SIG-M5 treated with dmso at 0.1 percent for 504 hours (cell line): Measurements from ENCODE around the gene NCOA1.
"Not testable (repeated sequence)": the region's sequence is repeated elsewhere in the genome, so short reads cannot be mapped to it uniquely, and the experiment has no call there.

Source experiments
- DNase-seq: peaks from one replicate; lab custom pipeline; 2025; ENCODE audit not compliant: unreplicated experiment; lab: John Stamatoyannopoulos, UW

The NCOA1 gene

GRCh38 chr2:24505534-24506275 lies 14.7 kb downstream of the NCOA1 start:
- no peak for DNase-seq

GRCh38 chr2:24507549-24507948 lies 16.5 kb downstream of the NCOA1 start:
- no peak for DNase-seq

- peak; percentile 22 for DNase-seq
Measured at GRCh38 chr2:24508878-24509277, 17.8 kb downstream of the NCOA1 start.

- DNase-seq: no peak
Measured at GRCh38 chr2:24509425-24509824, 18.4 kb downstream of the NCOA1 start.

- DNase-seq: no peak
Measured at GRCh38 chr2:24509840-24510239, 18.8 kb downstream of the NCOA1 start.

- no peak for DNase-seq
Measured at GRCh38 chr2:24510771-24511170, 19.7 kb downstream of the NCOA1 start.

GRCh38 chr2:24511198-24511597 lies 20.1 kb downstream of the NCOA1 start:
- no peak for DNase-seq

- DNase-seq: no peak
Measured at GRCh38 chr2:24511894-24512293, 20.8 kb downstream of the NCOA1 start.

GRCh38 chr2:24512404-24512803 lies 21.4 kb downstream of the NCOA1 start:
- no peak for DNase-seq

GRCh38 chr2:24512831-24513230 lies 21.8 kb downstream of the NCOA1 start:
- DNase-seq: no peak

- DNase-seq: no peak
Measured at GRCh38 chr2:24513281-24514071, 22.4 kb downstream of the NCOA1 start.

- DNase-seq: no peak
Measured at GRCh38 chr2:24514820-24515219, 23.8 kb downstream of the NCOA1 start.

- no peak for DNase-seq
Measured at GRCh38 chr2:24515335-24515734, 24.3 kb downstream of the NCOA1 start.

- DNase-seq: no peak
Measured at GRCh38 chr2:24515831-24516230, 24.8 kb downstream of the NCOA1 start.

- DNase-seq: no peak
Measured at GRCh38 chr2:24517247-24517646, 26.2 kb downstream of the NCOA1 start.

- DNase-seq: no peak
Measured at GRCh38 chr2:24520175-24520574, 29.1 kb downstream of the NCOA1 start.

- no peak for DNase-seq
Measured at GRCh38 chr2:24521162-24521857, 30.3 kb downstream of the NCOA1 start.

GRCh38 chr2:24521975-24522639 lies 31.1 kb downstream of the NCOA1 start:
- DNase-seq: no peak

GRCh38 chr2:24527536-24527935 lies 36.5 kb downstream of the NCOA1 start:
- no peak for DNase-seq

GRCh38 chr2:24530796-24531195 lies 39.7 kb downstream of the NCOA1 start:
- no peak for DNase-seq

- DNase-seq: not testable (repeated sequence)
Measured at GRCh38 chr2:24531610-24532009, 40.6 kb downstream of the NCOA1 start.
